LNCAP (cell line): ENCODE data around the gene SLC47A1.

Source experiments
- CTCF ChIP-seq: fragments of 450-650 bp; IDR thresholded peaks from 2 replicates; pipeline ENCODE4 v1.5.1; 2017; ENCODE audit warnings: mild to moderate bottlenecking

Gene SLC47A1

GRCh38 chr17:19618015-19618414 lies 84.4 kb downstream of the SLC47A1 start:
- TF ChIP-seq CTCF = no peak

GRCh38 chr17:19619705-19620325 lies 86.2 kb downstream of the SLC47A1 start:
- no peak for TF ChIP-seq CTCF

- TF ChIP-seq CTCF = no peak
Observed at GRCh38 chr17:19621697-19622096, 88.0 kb downstream of the SLC47A1 start.

- no peak for TF ChIP-seq CTCF
Observed at GRCh38 chr17:19626079-19626478, 92.4 kb downstream of the SLC47A1 start.
